ENCODE data around the gene GUCA1A. TPM values are rescaled to one million over a fixed set of nuclear protein-coding genes. Genes with fewer than 3 reads are reported as not detected.

Gene GUCA1A
- total RNA-seq, 1 experiment from 2014 or later = not detected

DNA sequence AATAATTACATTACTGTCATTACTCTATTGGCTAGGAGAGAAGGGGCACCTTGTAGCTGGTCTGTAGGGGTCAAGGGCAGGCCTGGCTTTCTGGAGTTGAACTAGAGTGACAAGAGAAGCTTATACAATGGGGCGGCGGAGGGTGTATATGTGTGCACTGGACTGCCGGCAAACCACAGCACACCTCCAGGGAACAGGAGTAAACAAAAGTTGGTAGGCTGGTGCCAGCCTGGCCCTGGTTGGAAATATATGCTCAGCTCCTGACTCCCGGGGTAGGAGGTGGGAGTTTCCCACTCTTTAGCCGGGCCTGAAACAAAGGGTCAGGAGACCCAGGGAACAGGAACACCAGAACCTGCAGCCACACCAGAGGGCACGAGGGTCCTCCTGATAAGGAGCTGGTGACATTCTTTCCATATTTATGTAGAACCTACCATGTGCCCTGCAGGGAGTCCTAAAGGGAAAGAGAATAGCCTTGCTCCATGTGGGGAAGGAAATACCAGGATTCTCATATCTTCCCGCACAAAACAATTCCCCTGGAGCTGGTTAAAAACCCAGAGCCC is 35.9 kb upstream of the GUCA1A start:
- CTCF ChIA-PET = interaction anchor here (0.6 to 2.5 kb wide), 15 partner anchors 14 to 90 kb away, joined by 3 to 16 read pairs (median 4); no protein-coding TSS in a partner anchor

GRCh38 chr6:42138190-42138589 is 35.0 kb upstream of the GUCA1A start:
- no peak for DNase-seq
- Mint-ChIP-seq H3K27ac (ENCODE audit: unreplicated experiment) (peak overlapping the region; percentile 89), H3K9me3 (ENCODE audit: low read depth, unreplicated experiment) (no peaks in the 10 kb centered on the region), H3K4me1 (ENCODE audit: low read depth, unreplicated experiment) (peaks cover 67% of the 10 kb centered on the region), H3K4me3 (ENCODE audit: low read depth, unreplicated experiment) (peak overlapping the region; percentile 74), H3K36me3 (ENCODE audit: insufficient read depth, unreplicated experiment) (peaks cover 75% of the 10 kb centered on the region), H3K27me3 (ENCODE audit: unreplicated experiment) (no peaks in the 10 kb centered on the region)
- TF ChIP-seq, protein P1, sequence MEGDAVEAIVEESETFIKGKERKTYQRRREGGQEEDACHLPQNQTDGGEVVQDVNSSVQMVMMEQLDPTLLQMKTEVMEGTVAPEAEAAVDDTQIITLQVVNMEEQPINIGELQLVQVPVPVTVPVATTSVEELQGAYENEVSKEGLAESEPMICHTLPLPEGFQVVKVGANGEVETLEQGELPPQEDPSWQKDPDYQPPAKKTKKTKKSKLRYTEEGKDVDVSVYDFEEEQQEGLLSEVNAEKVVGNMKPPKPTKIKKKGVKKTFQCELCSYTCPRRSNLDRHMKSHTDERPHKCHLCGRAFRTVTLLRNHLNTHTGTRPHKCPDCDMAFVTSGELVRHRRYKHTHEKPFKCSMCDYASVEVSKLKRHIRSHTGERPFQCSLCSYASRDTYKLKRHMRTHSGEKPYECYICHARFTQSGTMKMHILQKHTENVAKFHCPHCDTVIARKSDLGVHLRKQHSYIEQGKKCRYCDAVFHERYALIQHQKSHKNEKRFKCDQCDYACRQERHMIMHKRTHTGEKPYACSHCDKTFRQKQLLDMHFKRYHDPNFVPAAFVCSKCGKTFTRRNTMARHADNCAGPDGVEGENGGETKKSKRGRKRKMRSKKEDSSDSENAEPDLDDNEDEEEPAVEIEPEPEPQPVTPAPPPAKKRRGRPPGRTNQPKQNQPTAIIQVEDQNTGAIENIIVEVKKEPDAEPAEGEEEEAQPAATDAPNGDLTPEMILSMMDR (IDR thresholded peaks at IDR 0.05; ENCODE audit: unreplicated experiment) = no peak
- intact Hi-C loops (cut with micrococcal nuclease; ENCODE audit: unreplicated experiment) = no loop called here
- CTCF ChIA-PET = interaction anchor here (1.3 to 2.5 kb wide), 4 partner anchors 16 to 39 kb away, joined by 6 to 15 read pairs (median 8); no protein-coding TSS in a partner anchor
- BruUV-seq (replicated peaks) = no TSS peak

More for the DNA sequence above, 35.9 kb upstream of the GUCA1A start:
- H3K4me3 Mint-ChIP-seq (ENCODE audit: low read depth, unreplicated experiment) = peak overlapping the region; percentile 55
- peaks cover 68% of the 10 kb centered on the region for H3K4me1 Mint-ChIP-seq (ENCODE audit: low read depth, unreplicated experiment)
- H3K27ac Mint-ChIP-seq (ENCODE audit: unreplicated experiment) = peak overlapping the region; percentile 79
- intact Hi-C loops (cut with micrococcal nuclease; ENCODE audit: unreplicated experiment) = loop anchor here (2.0 kb wide), 1 partner anchor 14 kb away; no protein-coding TSS in a partner anchor
- DNase-seq = peak; percentile 69
- H3K36me3 Mint-ChIP-seq (ENCODE audit: insufficient read depth, unreplicated experiment) = peaks cover 75% of the 10 kb centered on the region
- TSS peak; percentile 74 for BruUV-seq (replicated peaks)
- no peaks in the 10 kb centered on the region for H3K9me3 Mint-ChIP-seq (ENCODE audit: low read depth, unreplicated experiment)
- H3K27me3 Mint-ChIP-seq (ENCODE audit: unreplicated experiment) = no peaks in the 10 kb centered on the region
- TF ChIP-seq, protein P1 (IDR thresholded peaks at IDR 0.05; ENCODE audit: unreplicated experiment) = no peak

DNA sequence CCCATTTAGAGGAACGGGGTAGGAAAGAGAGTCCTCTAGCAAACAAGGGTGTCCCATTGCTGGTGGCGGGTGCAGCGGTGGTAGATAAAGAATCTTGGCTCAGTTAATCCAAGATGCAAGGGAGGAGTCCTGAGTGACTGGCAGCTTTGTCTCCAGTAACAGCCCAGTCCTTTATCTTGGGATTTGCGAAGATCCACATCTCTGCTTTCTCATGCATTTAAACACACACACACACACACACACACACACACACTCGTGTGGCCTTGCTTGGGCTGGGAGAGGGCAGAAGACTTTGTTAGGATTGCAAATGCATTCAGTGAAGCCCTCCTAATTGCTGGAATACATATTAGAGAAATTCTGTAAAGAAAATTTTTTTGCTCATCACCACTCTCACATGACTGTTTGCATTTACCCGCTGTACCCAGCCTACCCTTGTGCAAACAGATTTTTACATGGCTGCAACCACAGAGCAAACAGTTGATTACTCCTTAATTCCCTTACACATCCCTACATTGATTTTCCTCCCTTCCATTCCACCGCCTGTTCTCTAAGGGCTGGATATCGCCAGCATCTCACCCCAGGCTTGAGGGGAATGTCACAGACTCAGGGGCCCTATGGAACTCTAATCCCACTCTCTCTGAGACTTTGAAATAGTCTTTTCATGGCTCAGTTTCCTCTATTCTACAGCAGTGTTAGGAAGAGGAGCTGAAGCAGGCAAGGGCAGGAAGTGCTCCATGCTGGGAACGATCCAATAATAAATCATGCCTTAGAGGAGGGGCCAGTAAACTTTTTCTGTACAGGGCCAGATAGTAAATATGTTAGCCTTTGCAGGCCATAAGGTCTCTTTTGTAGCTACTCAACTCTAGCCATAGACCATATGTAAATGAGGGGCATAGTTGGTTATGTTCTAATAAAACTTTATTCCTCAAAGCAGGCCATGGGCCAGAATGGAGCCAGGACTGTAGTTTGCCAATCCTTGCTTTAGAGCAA is 34.2 kb upstream of the GUCA1A start:
- TF ChIP-seq, protein P1 (IDR thresholded peaks at IDR 0.05; ENCODE audit: unreplicated experiment) = no peak
- BruUV-seq (replicated peaks) = no TSS peak
- H3K27me3 Mint-ChIP-seq (ENCODE audit: unreplicated experiment) = no peaks in the 10 kb centered on the region
- no peaks in the 10 kb centered on the region for H3K9me3 Mint-ChIP-seq (ENCODE audit: low read depth, unreplicated experiment)
- peak overlapping the region; percentile 89 for H3K27ac Mint-ChIP-seq (ENCODE audit: unreplicated experiment)
- H3K4me1 Mint-ChIP-seq (ENCODE audit: low read depth, unreplicated experiment) = peaks cover 70% of the 10 kb centered on the region
- intact Hi-C loops (cut with micrococcal nuclease; ENCODE audit: unreplicated experiment) = loop anchor here (1.0 kb wide), 1 partner anchor 40 kb away; no protein-coding TSS in a partner anchor
- peaks cover 77% of the 10 kb centered on the region for H3K36me3 Mint-ChIP-seq (ENCODE audit: insufficient read depth, unreplicated experiment)
- CTCF ChIA-PET = interaction anchor here (0.6 to 2.5 kb wide), 5 partner anchors 16 to 52 kb away, joined by 4 to 15 read pairs (median 8); no protein-coding TSS in a partner anchor
- H3K4me3 Mint-ChIP-seq (ENCODE audit: low read depth, unreplicated experiment) = peak overlapping the region; percentile 74
- no peak for DNase-seq

DNA sequence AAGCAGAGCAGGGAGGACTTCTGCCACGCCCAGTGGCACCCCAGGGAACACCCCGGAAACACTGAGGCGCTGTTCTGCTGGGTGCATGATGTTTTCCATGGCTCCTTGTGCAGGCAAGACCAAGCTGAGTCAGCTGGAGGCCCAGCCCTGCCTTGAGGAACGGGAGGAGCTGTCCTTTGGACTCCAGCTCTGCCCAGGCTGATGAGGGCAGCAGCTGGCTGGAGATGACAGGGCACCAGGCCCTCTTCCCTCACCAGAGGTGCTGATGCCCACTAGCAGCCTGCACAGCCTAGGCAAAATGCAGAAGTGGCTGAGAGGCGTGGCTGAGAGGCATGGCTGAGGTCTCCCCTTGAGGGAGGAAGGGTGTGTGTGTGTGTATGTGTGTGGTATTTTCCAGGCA is 33.1 kb upstream of the GUCA1A start:
- TF ChIP-seq, protein P1 (IDR thresholded peaks at IDR 0.05; ENCODE audit: unreplicated experiment) = no peak
- Mint-ChIP-seq H3K4me1 (ENCODE audit: low read depth, unreplicated experiment) (peaks cover 68% of the 10 kb centered on the region), H3K9me3 (ENCODE audit: low read depth, unreplicated experiment) (no peaks in the 10 kb centered on the region), H3K27ac (ENCODE audit: unreplicated experiment) (peak overlapping the region; percentile 89), H3K36me3 (ENCODE audit: insufficient read depth, unreplicated experiment) (peaks cover 74% of the 10 kb centered on the region), H3K27me3 (ENCODE audit: unreplicated experiment) (no peaks in the 10 kb centered on the region), H3K4me3 (ENCODE audit: low read depth, unreplicated experiment) (peak overlapping the region; percentile 74)
- CTCF ChIA-PET = interaction anchor here (1.0 to 2.5 kb wide), 5 partner anchors 17 to 57 kb away, joined by 3 to 15 read pairs (median 5); no protein-coding TSS in a partner anchor
- BruUV-seq (replicated peaks) = no TSS peak
- intact Hi-C loops (cut with micrococcal nuclease; ENCODE audit: unreplicated experiment) = no loop called here
- DNase-seq = peak; percentile 73

Measured in Calu3 (cell line).